Breast epithelium (tissue), 4 donors: Measurements from ENCODE around the gene CYP1B1. TPM values are rescaled to one million over a fixed set of nuclear protein-coding genes. Genes with fewer than 3 reads are reported as not detected.

Experiments used
- DNase-seq, 2 donors: peaks; one replicate each; pipeline ENCODE4 v3.0.0-alpha.2; 2019; ENCODE audit warnings: low spot score in 2 of 2
- H3K27ac ChIP-seq, 2 donors: fragments of 200-600 bp; sonication (generic) in 1 of 2; one replicate each; pipeline ENCODE4 v1.5.1; 2016 to 2019; ENCODE audit warnings: mild to moderate bottlenecking in 1 of 2
- H3K27me3 ChIP-seq, 2 donors: fragments of 200-600 bp; sonication (generic) in 1 of 2; one replicate each; pipeline versions ENCODE4 v1.5.1 to v1.6.0; 2017 to 2019; ENCODE audit warnings: control low read depth in 1 of 2, mild to moderate bottlenecking in 1 of 2
- H3K36me3 ChIP-seq: fragments of 200-600 bp; one replicate; pipeline ENCODE4 v1.5.1; 2019
- H3K4me1 ChIP-seq, 2 donors: fragments of 200-600 bp; sonication (generic); one replicate each; pipeline ENCODE4 v1.5.1; 2016 to 2019; ENCODE audit warnings: control low read depth in 1 of 2
- H3K4me3 ChIP-seq, 3 donors: fragments of 200-600 bp; sonication (generic); 1 replicate in 2 of 3; 2 replicates in 1 of 3; pipeline ENCODE4 v1.5.1; 2016 to 2019; ENCODE audit warnings: mild to moderate bottlenecking in 3 of 3, moderate library complexity in 2 of 3
- H3K9me3 ChIP-seq, 2 donors: fragments of 200-600 bp; sonication (generic) in 1 of 2; one replicate each; pipeline ENCODE4 v1.5.1; 2016 to 2019; ENCODE audit warnings: control low read depth in 1 of 2
- CTCF ChIP-seq, 3 donors: fragments of 450-650 bp; IDR thresholded peaks; one replicate each; pipeline ENCODE4 v1.5.1; 2016 to 2017; ENCODE audit warnings: antibody characterized with exemption in 3 of 3, mild to moderate bottlenecking in 3 of 3, moderate library complexity in 3 of 3
- POLR2A ChIP-seq: fragments of 450-650 bp; IDR thresholded peaks from one replicate; pipeline ENCODE4 v1.6.1; 2016; ENCODE audit warnings: antibody characterized with exemption, mild to moderate bottlenecking, moderate library complexity
- POLR2AphosphoS5 ChIP-seq, 3 donors: sonication (generic); formaldehyde crosslinking; IDR thresholded peaks; one replicate each; pipeline ENCODE4 v1.6.1; 2017; ENCODE audit warnings: antibody characterized with exemption in 3 of 3
- intact Hi-C: fragments of 100-400 bp; cut with DNase I; formaldehyde crosslinking; loops from one replicate; pipeline ENCODE4 v1.15.1; 2023; ENCODE audit warnings: low total_unique reads
- total RNA-seq, 3 donors: library from RNA; depleted of rRNA; stranded (reverse); fragments of >200 nt; gene quantifications; one replicate each; pipeline ENCODE4 v1.1.0, GENCODE V29; 2016

Gene CYP1B1
- total RNA-seq, 3 donors from 2014 or later, result 32.9 to 166 (median 39.0) TPM

GRCh38 chr2:38106405-38107094, 30.6 kb upstream of the CYP1B1 start:
- no peak for TF ChIP-seq POLR2AphosphoS5 (IDR thresholded peaks at IDR 0.05)
- no peak for TF ChIP-seq POLR2A
- no peak for TF ChIP-seq CTCF (IDR thresholded peaks at IDR 0.05)
- Histone ChIP-seq H3K27me3 (no peaks in the 10 kb centered on the region), H3K36me3 (no peaks in the 10 kb centered on the region), H3K4me1 (no peaks in the 10 kb centered on the region), H3K9me3 (no peaks in the 10 kb centered on the region), H3K4me3 (no peak overlapping the region), H3K27ac (peak overlapping the region; percentile 82 to 87)
- intact Hi-C loops, result no loop called here
- DNase-seq, result no peak

GRCh38 chr2:38105922-38106321, 30.0 kb upstream of the CYP1B1 start:
- no peaks in the 10 kb centered on the region for H3K36me3 ChIP-seq
- intact Hi-C loops, result no loop called here
- DNase-seq, result no peak
- TF ChIP-seq CTCF (IDR thresholded peaks at IDR 0.05) (no peak), POLR2AphosphoS5 (IDR thresholded peaks at IDR 0.05) (no peak), POLR2A (no peak)
- H3K27ac ChIP-seq, result peak overlapping the region; percentile 82 to 87
- no peaks in the 10 kb centered on the region for H3K9me3 ChIP-seq
- no peak overlapping the region for H3K4me3 ChIP-seq
- H3K4me1 ChIP-seq, result no peaks in the 10 kb centered on the region
- H3K27me3 ChIP-seq, result no peaks in the 10 kb centered on the region

GRCh38 chr2:38104598-38104997, 28.6 kb upstream of the CYP1B1 start:
- Histone ChIP-seq H3K4me3 (no peak overlapping the region), H3K36me3 (no peaks in the 10 kb centered on the region), H3K27ac (no peak overlapping the region), H3K4me1 (no peaks in the 10 kb centered on the region), H3K9me3 (no peaks in the 10 kb centered on the region), H3K27me3 (no peaks in the 10 kb centered on the region)
- TF ChIP-seq POLR2A, result no peak
- TF ChIP-seq CTCF (IDR thresholded peaks at IDR 0.05), result no peak
- no peak for TF ChIP-seq POLR2AphosphoS5 (IDR thresholded peaks at IDR 0.05)
- intact Hi-C loops, result no loop called here
- no peak for DNase-seq

GRCh38 chr2:38100328-38100727, 24.4 kb upstream of the CYP1B1 start:
- intact Hi-C loops, result no loop called here
- Histone ChIP-seq H3K27me3 (no peaks in the 10 kb centered on the region), H3K36me3 (no peaks in the 10 kb centered on the region), H3K27ac (peak overlapping the region in 1 of 2 donors; percentile 8), H3K4me3 (no peak overlapping the region), H3K4me1 (peaks cover 7 to 18% of the 10 kb centered on the region in 2 donors), H3K9me3 (no peaks in the 10 kb centered on the region)
- TF ChIP-seq CTCF (IDR thresholded peaks at IDR 0.05) (no peak), POLR2A (no peak), POLR2AphosphoS5 (IDR thresholded peaks at IDR 0.05) (no peak)
- DNase-seq, result no peak

- H3K27me3 ChIP-seq, result no peaks in the 10 kb centered on the region
- H3K9me3 ChIP-seq, result no peaks in the 10 kb centered on the region
- H3K4me1 ChIP-seq, result peaks cover 12 to 18% of the 10 kb centered on the region in 2 donors
- peak overlapping the region; percentile 62 to 86 for H3K27ac ChIP-seq
- no peaks in the 10 kb centered on the region for H3K36me3 ChIP-seq
- H3K4me3 ChIP-seq, result peak overlapping the region; percentile 21 to 42 (median 34)
- no peak for DNase-seq
- intact Hi-C loops, result no loop called here
- TF ChIP-seq POLR2A (no peak), CTCF (IDR thresholded peaks at IDR 0.05) (no peak), POLR2AphosphoS5 (IDR thresholded peaks at IDR 0.05) (no peak)
These were observed 23.4 kb upstream of the CYP1B1 start for GRCh38 chr2:38099099-38100028.
